Measurements from ENCODE around the gene MNAT1. TPM values are rescaled to one million over a fixed set of nuclear protein-coding genes. Genes with fewer than 3 reads are reported as not detected.

MNAT1 gene
- total RNA-seq, 1 experiment from 2014 or later = 95.7 TPM

DNA sequence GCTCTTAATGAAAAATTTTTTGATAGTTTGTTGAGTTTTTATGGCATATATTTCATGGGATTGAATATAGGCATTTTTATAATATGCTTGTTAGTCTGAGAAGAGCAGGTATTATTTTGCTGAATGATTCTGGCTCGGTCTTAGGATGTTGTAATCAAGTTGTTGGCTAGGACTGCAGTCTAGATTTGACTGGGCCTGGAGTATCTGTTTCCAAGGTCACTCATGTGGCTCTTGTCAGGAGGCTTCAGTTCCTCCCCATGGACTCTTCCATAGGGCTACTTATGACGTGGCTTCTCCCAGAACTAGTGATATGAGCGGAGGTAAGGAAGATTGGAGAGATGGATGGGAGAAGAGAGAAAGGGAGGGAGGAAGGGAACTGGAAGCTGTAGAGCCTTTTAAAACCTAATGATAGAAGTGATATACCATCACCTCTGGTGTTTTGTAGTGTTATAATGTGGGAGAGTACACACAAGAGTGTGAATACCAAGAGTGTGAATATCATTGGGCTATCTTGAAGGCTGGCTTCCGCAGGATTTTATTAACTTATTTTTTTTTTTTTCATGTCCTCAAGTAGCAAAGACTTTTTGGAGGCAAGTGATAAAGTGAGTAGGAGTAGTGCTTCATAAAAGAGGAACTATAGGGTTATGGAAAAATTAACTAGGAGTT, 4.4 kb downstream of the MNAT1 start:
- Histone ChIP-seq H3K27me3 (ENCODE audit: low read length) (no peaks in the 10 kb centered on the region), H2AFZ (ENCODE audit: low read length) (no peak overlapping the region), H3K4me2 (ENCODE audit: low read length) (no peak overlapping the region), H3K79me2 (ENCODE audit: low read length) (peaks cover 93% of the 10 kb centered on the region), H3K27ac (ENCODE audit: low read length) (no peak overlapping the region), H3K36me3 (ENCODE audit: low read depth, low read length) (no peaks in the 10 kb centered on the region), H3K9me3 (ENCODE audit: low read length) (no peaks in the 10 kb centered on the region), H3K4me3 (ENCODE audit: low read length) (no peak overlapping the region), H3K4me1 (ENCODE audit: insufficient read depth, low read length) (peaks cover 15% of the 10 kb centered on the region), H3K9me2 (replicated peaks; ENCODE audit: low read length) (no peaks in the 10 kb centered on the region), H3K9ac (ENCODE audit: low read length) (no peak overlapping the region), H3F3A (ENCODE audit: low read length, unreplicated experiment) (no peaks in the 10 kb centered on the region), H4K20me1 (ENCODE audit: low read length) (peaks cover 21% of the 10 kb centered on the region; the same call in 1 of the 2 replicates)
- TF ChIP-seq EZH2 (IDR thresholded peaks at IDR 0.05; ENCODE audit: low read length, unreplicated experiment) = no peak
- TF ChIP-seq EZH2phosphoT487 (IDR thresholded peaks at IDR 0.05; ENCODE audit: borderline replicate concordance, low read length) = no peak
- TF ChIP-seq, protein P1, sequence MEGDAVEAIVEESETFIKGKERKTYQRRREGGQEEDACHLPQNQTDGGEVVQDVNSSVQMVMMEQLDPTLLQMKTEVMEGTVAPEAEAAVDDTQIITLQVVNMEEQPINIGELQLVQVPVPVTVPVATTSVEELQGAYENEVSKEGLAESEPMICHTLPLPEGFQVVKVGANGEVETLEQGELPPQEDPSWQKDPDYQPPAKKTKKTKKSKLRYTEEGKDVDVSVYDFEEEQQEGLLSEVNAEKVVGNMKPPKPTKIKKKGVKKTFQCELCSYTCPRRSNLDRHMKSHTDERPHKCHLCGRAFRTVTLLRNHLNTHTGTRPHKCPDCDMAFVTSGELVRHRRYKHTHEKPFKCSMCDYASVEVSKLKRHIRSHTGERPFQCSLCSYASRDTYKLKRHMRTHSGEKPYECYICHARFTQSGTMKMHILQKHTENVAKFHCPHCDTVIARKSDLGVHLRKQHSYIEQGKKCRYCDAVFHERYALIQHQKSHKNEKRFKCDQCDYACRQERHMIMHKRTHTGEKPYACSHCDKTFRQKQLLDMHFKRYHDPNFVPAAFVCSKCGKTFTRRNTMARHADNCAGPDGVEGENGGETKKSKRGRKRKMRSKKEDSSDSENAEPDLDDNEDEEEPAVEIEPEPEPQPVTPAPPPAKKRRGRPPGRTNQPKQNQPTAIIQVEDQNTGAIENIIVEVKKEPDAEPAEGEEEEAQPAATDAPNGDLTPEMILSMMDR (conservative IDR thresholded peaks at IDR 0.05; ENCODE audit: low read depth, low read length) = no peak
- ChIA-PET POLR2A (ENCODE audit: unreplicated experiment) (no interaction called here), CTCF (no interaction called here)
- DNase-seq (no peak), ATAC-seq (no peak)
- BruUV-seq (replicated peaks) = no TSS peak
- intact Hi-C loops (cut with micrococcal nuclease) = loop anchor here (5.0 kb wide), 2 partner anchors 228 to 458 kb away; no protein-coding TSS in a partner anchor

GRCh38 chr14:60744566-60744965, 10.0 kb downstream of the MNAT1 start:
- Histone ChIP-seq H3K27ac (ENCODE audit: low read length) (no peak overlapping the region), H3K27me3 (ENCODE audit: low read length) (no peaks in the 10 kb centered on the region), H3K9me3 (ENCODE audit: low read length) (no peaks in the 10 kb centered on the region), H3K36me3 (ENCODE audit: low read depth, low read length) (no peaks in the 10 kb centered on the region), H3K4me1 (ENCODE audit: insufficient read depth, low read length) (no peaks in the 10 kb centered on the region), H2AFZ (ENCODE audit: low read length) (no peak overlapping the region), H3K9ac (ENCODE audit: low read length) (no peak overlapping the region), H3F3A (ENCODE audit: low read length, unreplicated experiment) (no peaks in the 10 kb centered on the region), H3K4me3 (ENCODE audit: low read length) (no peak overlapping the region), H3K79me2 (ENCODE audit: low read length) (peaks cover 93% of the 10 kb centered on the region), H3K4me2 (ENCODE audit: low read length) (no peak overlapping the region), H4K20me1 (ENCODE audit: low read length) (0 out of 2 replicates have a peak, but pooled peaks cover 8% of the 10 kb centered on the region), H3K9me2 (replicated peaks; ENCODE audit: low read length) (no peaks in the 10 kb centered on the region)
- ChIA-PET CTCF (no interaction called here), POLR2A (ENCODE audit: unreplicated experiment) (no interaction called here)
- intact Hi-C loops (cut with micrococcal nuclease) = no loop called here
- DNase-seq (no peak), ATAC-seq (no peak)
- TF ChIP-seq, protein P1 (conservative IDR thresholded peaks at IDR 0.05; ENCODE audit: low read depth, low read length) = no peak
- TF ChIP-seq EZH2 (IDR thresholded peaks at IDR 0.05; ENCODE audit: low read length, unreplicated experiment) (no peak), EZH2phosphoT487 (IDR thresholded peaks at IDR 0.05; ENCODE audit: borderline replicate concordance, low read length) (no peak)
- no TSS peak for BruUV-seq (replicated peaks)

Data from PC-3 (cell line).